Left ventricle myocardium inferior (tissue), 1 donor: ENCODE data around the gene NFXL1. TPM values are rescaled to one million over a fixed set of nuclear protein-coding genes. Genes with fewer than 3 reads are reported as not detected.

Experiments used
- DNase-seq: peaks from one replicate; pipeline ENCODE4 v3.0.0-alpha.2; 2020
- H3K27ac ChIP-seq: fragments of 200-600 bp; replicated peaks from 2 replicates; pipeline ENCODE4 v1.8.0; 2021
- H3K27me3 ChIP-seq: fragments of 200-600 bp; 2 replicates; pipeline ENCODE4 v1.8.0; 2021; ENCODE audit warnings: low read depth
- H3K36me3 ChIP-seq: fragments of 200-600 bp; 2 replicates; pipeline ENCODE4 v1.8.0; 2021
- H3K4me1 ChIP-seq: fragments of 200-600 bp; 2 replicates; pipeline ENCODE4 v1.8.0; 2021
- H3K4me3 ChIP-seq: fragments of 200-600 bp; 2 replicates; pipeline ENCODE4 v1.8.0; 2021; ENCODE audit warnings: mild to moderate bottlenecking, moderate library complexity
- H3K9me3 ChIP-seq: fragments of 200-600 bp; replicated peaks from 2 replicates; pipeline ENCODE4 v1.8.0; 2021
- CTCF ChIP-seq: fragments of 200-600 bp; IDR thresholded peaks from 2 replicates; pipeline ENCODE4 v1.8.0; 2021; ENCODE audit warnings: antibody characterized with exemption, mild to moderate bottlenecking, borderline replicate concordance
- intact Hi-C: fragments of 100-400 bp; cut with micrococcal nuclease; formaldehyde crosslinking; loops from one replicate; pipeline ENCODE4 v1.11.0; 2022
- total RNA-seq: library from RNA; stranded (reverse); fragmentation: NEBNext Ultra II Directional; extraction: Animal tissue kit (Norgen Biotek cat#: 25700); gene quantifications from one replicate; pipeline ENCODE4 v1.2.1, GENCODE V29; 2021
- donor health status: DM: no; HTN: yes; CAD: no; lungs with severe emphysema.

Gene NFXL1
- total RNA-seq, 1 donor from 2014 or later, result 4.8 TPM

GRCh38 chr4:47879458-47879857, 34.9 kb downstream of the NFXL1 start:
- no peak for TF ChIP-seq CTCF
- H3K4me1 ChIP-seq, result no peaks in the 10 kb centered on the region
- no peaks in the 10 kb centered on the region for H3K27me3 ChIP-seq
- intact Hi-C loops, result no loop called here
- H3K4me3 ChIP-seq, result no peak overlapping the region
- H3K9me3 ChIP-seq, result no peaks in the 10 kb centered on the region
- no peak for DNase-seq
- peaks cover 92% of the 10 kb centered on the region for H3K36me3 ChIP-seq
- no peak overlapping the region for H3K27ac ChIP-seq

- DNase-seq, result no peak
- Histone ChIP-seq H3K27me3 (no peaks in the 10 kb centered on the region), H3K4me3 (no peak overlapping the region), H3K9me3 (peaks cover 15% of the 10 kb centered on the region), H3K27ac (no peak overlapping the region), H3K4me1 (no peaks in the 10 kb centered on the region), H3K36me3 (peaks cover 92% of the 10 kb centered on the region)
- no peak for TF ChIP-seq CTCF
- intact Hi-C loops, result no loop called here
Measured at GRCh38 chr4:47876784-47877546, 37.4 kb downstream of the NFXL1 start.

- TF ChIP-seq CTCF, result no peak
Measured at GRCh38 chr4:47876310-47876709, 38.1 kb downstream of the NFXL1 start.

GRCh38 chr4:47873877-47874541, 40.4 kb downstream of the NFXL1 start:
- intact Hi-C loops, result no loop called here
- DNase-seq, result no peak
- H3K36me3 ChIP-seq, result peaks cover 83% of the 10 kb centered on the region
- no peak for TF ChIP-seq CTCF
- H3K4me1 ChIP-seq, result no peaks in the 10 kb centered on the region
- no peak overlapping the region for H3K4me3 ChIP-seq
- H3K9me3 ChIP-seq, result peaks cover 15% of the 10 kb centered on the region
- H3K27me3 ChIP-seq, result no peaks in the 10 kb centered on the region
- H3K27ac ChIP-seq, result no peak overlapping the region

More at GRCh38 chr4:47876310-47876709, 38.1 kb downstream of the NFXL1 start:
- no peak for DNase-seq
- Histone ChIP-seq H3K27ac (no peak overlapping the region), H3K4me1 (no peaks in the 10 kb centered on the region), H3K9me3 (peaks cover 15% of the 10 kb centered on the region), H3K4me3 (no peak overlapping the region), H3K36me3 (peaks cover 92% of the 10 kb centered on the region), H3K27me3 (no peaks in the 10 kb centered on the region)
- intact Hi-C loops, result no loop called here

GRCh38 chr4:47863486-47863885, 50.9 kb downstream of the NFXL1 start:
- H3K4me1 ChIP-seq, result no peaks in the 10 kb centered on the region
- intact Hi-C loops, result no loop called here
- H3K9me3 ChIP-seq, result no peaks in the 10 kb centered on the region
- H3K27ac ChIP-seq, result no peak overlapping the region
- H3K27me3 ChIP-seq, result no peaks in the 10 kb centered on the region
- TF ChIP-seq CTCF, result no peak
- peaks cover 20% of the 10 kb centered on the region for H3K36me3 ChIP-seq
- no peak overlapping the region for H3K4me3 ChIP-seq
- DNase-seq, result no peak
